NT2/D1 (cell line): Measurements from ENCODE around the gene SNX4.

Experiments
- SUZ12 ChIP-seq: IDR thresholded peaks from 2 replicates; pipeline ENCODE4 v1.6.1; 2011; ENCODE audit not compliant: insufficient read length, insufficient read depth; ENCODE audit errors: extremely low read depth
- YY1 ChIP-seq: IDR thresholded peaks from 2 replicates; pipeline ENCODE4 v1.6.1; 2011; ENCODE audit not compliant: insufficient read length, insufficient read depth
- ZNF274 ChIP-seq: IDR thresholded peaks from 2 replicates; pipeline ENCODE4 v1.6.1; 2011; ENCODE audit warnings: mild to moderate bottlenecking, low read depth, low read length

- TF ChIP-seq YY1 (no peak), ZNF274 (no peak), SUZ12 (no peak)
Observed at GRCh38 chr3:125482406-125482805, 37.6 kb downstream of the SNX4 start.
